NT2/D1 (cell line): ENCODE results near the gene TNFRSF8.

ENCODE experiments used
- SUZ12 ChIP-seq: IDR thresholded peaks from 2 replicates; pipeline ENCODE4 v1.6.1; 2011; ENCODE audit not compliant: insufficient read length, insufficient read depth; ENCODE audit errors: extremely low read depth
- YY1 ChIP-seq: IDR thresholded peaks from 2 replicates; pipeline ENCODE4 v1.6.1; 2011; ENCODE audit not compliant: insufficient read length, insufficient read depth
- ZNF274 ChIP-seq: IDR thresholded peaks from 2 replicates; pipeline ENCODE4 v1.6.1; 2011; ENCODE audit warnings: mild to moderate bottlenecking, low read depth, low read length

GRCh38 chr1:12185036-12185917 is 122.2 kb downstream of the TNFRSF8 start:
- TF ChIP-seq YY1 = no peak
- no peak for TF ChIP-seq SUZ12
- TF ChIP-seq ZNF274 = no peak
